Kidney (tissue), 22 donors: ENCODE data around the gene RPL13. TPM values are rescaled to one million over a fixed set of nuclear protein-coding genes. Genes with fewer than 3 reads are reported as not detected.

ENCODE experiments used
- DNase-seq, 5 donors: peaks; one replicate each; pipeline ENCODE4 v3.0.0-alpha.2; 2013 to 2020
- FAIRE-seq: peaks from 2 replicates; lab custom pipeline; 2012; peaks lifted over from hg19 to GRCh38; lab: Jason Lieb, UNC
- H3K27ac ChIP-seq, 2 donors: one replicate each; pipeline ENCODE4 v1.7.0; 2013; ENCODE audit warnings: low read depth in 2 of 2, low read length in 2 of 2, inconsistent platforms in 1 of 2
- H3K27me3 ChIP-seq: one replicate; pipeline ENCODE4 v1.7.1; 2013; ENCODE audit warnings: low read length, inconsistent platforms; ENCODE audit not compliant: control insufficient read depth, insufficient read depth
- H3K36me3 ChIP-seq, 3 donors: one replicate each; pipeline versions ENCODE4 v1.7.0 to v1.7.1; 2013; ENCODE audit warnings: low read length in 3 of 3, control low read depth in 1 of 3, inconsistent platforms in 1 of 3; ENCODE audit not compliant: insufficient read depth in 3 of 3, control insufficient read depth in 2 of 3
- H3K4me1 ChIP-seq, 3 donors: one replicate each; pipeline versions ENCODE4 v1.7.0 to v1.7.1; 2013; ENCODE audit warnings: low read length in 3 of 3, inconsistent platforms in 1 of 3, low read depth in 1 of 3; ENCODE audit not compliant: control insufficient read depth in 2 of 3, insufficient read depth in 2 of 3
- H3K4me3 ChIP-seq, 3 donors: one replicate each; pipeline versions ENCODE4 v1.7.0 to v1.8.1; 2013; ENCODE audit warnings: low read length in 3 of 3, control low read depth in 1 of 3, inconsistent platforms in 1 of 3
- H3K9ac ChIP-seq, 3 donors: one replicate each; pipeline versions ENCODE4 v1.7.0 to v1.7.1; 2013; ENCODE audit warnings: low read length in 3 of 3, control low read depth in 1 of 3, inconsistent platforms in 1 of 3
- H3K9me3 ChIP-seq, 3 donors: one replicate each; pipeline versions ENCODE4 v1.7.0 to v1.7.1; 2013; ENCODE audit warnings: low read length in 3 of 3, control low read depth in 1 of 3, inconsistent platforms in 1 of 3; ENCODE audit not compliant: control insufficient read depth in 2 of 3, insufficient read depth in 1 of 3
- CTCF ChIP-seq: IDR thresholded peaks from 3 replicates; pipeline ENCODE4 v1.5.1; 2012; ENCODE audit warnings: mild to moderate bottlenecking, moderate library complexity, borderline replicate concordance; ENCODE audit not compliant: insufficient read depth; ENCODE audit errors: extremely low read depth
- intact Hi-C: fragments of 100-400 bp; cut with DNase I; formaldehyde crosslinking; loops from one replicate; pipeline ENCODE4 v1.11.1; 2022
- long read RNA-seq, 10 donors: library from polyadenylated mRNA in 1 of 10; unstranded in 1 of 10; transcript quantifications; one replicate each; pipeline ENCODE4 v2.0.0 and lab custom pipeline, GENCODE V29; 2021 to 2026
- polyA plus RNA-seq: library from polyadenylated mRNA; stranded (reverse); fragments of 350-450 nt; fragmentation: Illumina TruSeq; extraction: RNeasy Lipid Tissue Mini Kit (QIAGEN cat#74804); gene quantifications from one replicate; pipeline ENCODE4 v1.2.3, GENCODE V29; 2014; ENCODE audit warnings: low read depth, low replicate concordance; ENCODE audit not compliant: insufficient read depth
- total RNA-seq: library from RNA; stranded (reverse); fragmentation: NEBNext Ultra II Directional; extraction: Animal tissue kit (Norgen Biotek cat#: 25700); gene quantifications from one replicate; pipeline ENCODE4 v1.2.1, GENCODE V29; 2021
- donor health status: control.
- donor health status: control.
- donor health status: control.
- donor health status: control.
- donor health status: control.
- donor health status: DM: yes; HTN: yes; CAD: no.
- donor health status: Normal renal cell carcinoma (clear cell type).

RPL13 gene
- 1,694 TPM for total RNA-seq
- 3,146 TPM for polyA plus RNA-seq
- long read RNA-seq, donor 1, full-length matches to known transcripts, result 1,387 of 1,746 reads
- long read RNA-seq, donor 1, partial matches to known transcripts, result 333 of 1,746 reads
- long read RNA-seq, donor 1, other reads (novel, unspliced or antisense), result 26 of 1,746 reads
- long read RNA-seq, donor 2, full-length matches to known transcripts, result 1,601 of 1,824 reads
- long read RNA-seq, donor 2, partial matches to known transcripts, result 182 of 1,824 reads
- long read RNA-seq, donor 2, other reads (novel, unspliced or antisense), result 41 of 1,824 reads
- long read RNA-seq, donor 3, full-length matches to known transcripts, result 1,917 of 2,141 reads
- long read RNA-seq, donor 3, partial matches to known transcripts, result 162 of 2,141 reads
- long read RNA-seq, donor 3, other reads (novel, unspliced or antisense), result 62 of 2,141 reads
- long read RNA-seq, donor 4, full-length matches to known transcripts, result 1,542 of 1,667 reads
- long read RNA-seq, donor 4, partial matches to known transcripts, result 95 of 1,667 reads
- long read RNA-seq, donor 4, other reads (novel, unspliced or antisense), result 30 of 1,667 reads
- long read RNA-seq, donor 5, full-length matches to known transcripts, result 143 of 149 reads
- long read RNA-seq, donor 5, partial matches to known transcripts, result 6 of 149 reads
- long read RNA-seq, donor 5, other reads (novel, unspliced or antisense), result 0 of 149 reads
- long read RNA-seq, donor 6, full-length matches to known transcripts, result 3,220 of 3,740 reads
- long read RNA-seq, donor 6, partial matches to known transcripts, result 424 of 3,740 reads
- long read RNA-seq, donor 6, other reads (novel, unspliced or antisense), result 96 of 3,740 reads
- long read RNA-seq, donor 7, full-length matches to known transcripts, result 680 of 710 reads
- long read RNA-seq, donor 7, partial matches to known transcripts, result 17 of 710 reads
- long read RNA-seq, donor 7, other reads (novel, unspliced or antisense), result 13 of 710 reads
- long read RNA-seq, donor 8, full-length matches to known transcripts, result 2,130 of 2,568 reads
- long read RNA-seq, donor 8, partial matches to known transcripts, result 378 of 2,568 reads
- long read RNA-seq, donor 8, other reads (novel, unspliced or antisense), result 60 of 2,568 reads
- long read RNA-seq, donor 9, full-length matches to known transcripts, result 1,300 of 1,609 reads
- long read RNA-seq, donor 9, partial matches to known transcripts, result 280 of 1,609 reads
- long read RNA-seq, donor 9, other reads (novel, unspliced or antisense), result 29 of 1,609 reads
- long read RNA-seq, donor 10, full-length matches to known transcripts, result 1,524 of 1,831 reads
- long read RNA-seq, donor 10, partial matches to known transcripts, result 278 of 1,831 reads
- long read RNA-seq, donor 10, other reads (novel, unspliced or antisense), result 29 of 1,831 reads

GRCh38 chr16:89560378-89561141 lies at the start of gene RPL13:
RPL13 (plus strand) TSS chr16:89560682; CDS start chr16:89560960, 278 bp downstream.
- Histone ChIP-seq H3K4me1 (peaks cover 6 to 21% (median 17%) of the 10 kb centered on the region in 3 donors), H3K4me3 (peak within 1 kb of the TSS; percentile 80 to 92 (median 89)), H3K27ac (peak within 1 kb of the TSS; percentile 96 to 97), H3K36me3 (peaks cover 14 to 33% (median 28%) of the 10 kb centered on the region in 3 donors), H3K9ac (peak within 1 kb of the TSS; percentile 81 to 99 (median 96)), H3K27me3 (no peaks in the 10 kb centered on the region), H3K9me3 (no peaks in the 10 kb centered on the region)
- FAIRE-seq (no peak), DNase-seq (peak; percentile 96 to 98 (median 97))
- no peak for TF ChIP-seq CTCF
- intact Hi-C loops, result no loop called here

GRCh38 chr16:89511374-89511773 lies 49.1 kb upstream of the RPL13 start:
- no peak for DNase-seq
- Histone ChIP-seq H3K36me3 (peaks cover 6 to 19% (median 8%) of the 10 kb centered on the region in 3 donors), H3K27me3 (no peaks in the 10 kb centered on the region), H3K4me3 (no peak overlapping the region), H3K27ac (no peak overlapping the region), H3K9me3 (no peaks in the 10 kb centered on the region), H3K9ac (no peak overlapping the region), H3K4me1 (peaks cover 0 to 18% (median under 1%) of the 10 kb centered on the region in 3 donors)
- intact Hi-C loops, result no loop called here
- no peak for FAIRE-seq
- TF ChIP-seq CTCF, result no peak

- Histone ChIP-seq H3K9ac (no peak overlapping the region), H3K9me3 (no peaks in the 10 kb centered on the region), H3K4me3 (no peak overlapping the region), H3K36me3 (peaks cover 8 to 24% (median 14%) of the 10 kb centered on the region in 3 donors), H3K27ac (no peak overlapping the region), H3K4me1 (peaks cover 0 to 10% (median 0%) of the 10 kb centered on the region in 3 donors), H3K27me3 (no peaks in the 10 kb centered on the region)
- no peak for TF ChIP-seq CTCF
- intact Hi-C loops, result no loop called here
- no peak for FAIRE-seq
- DNase-seq, result no peak
These were observed 48.0 kb upstream of the RPL13 start for GRCh38 chr16:89512453-89512852.
